ENCODE data around the gene ABCC11.

Gene ABCC11

DNA sequence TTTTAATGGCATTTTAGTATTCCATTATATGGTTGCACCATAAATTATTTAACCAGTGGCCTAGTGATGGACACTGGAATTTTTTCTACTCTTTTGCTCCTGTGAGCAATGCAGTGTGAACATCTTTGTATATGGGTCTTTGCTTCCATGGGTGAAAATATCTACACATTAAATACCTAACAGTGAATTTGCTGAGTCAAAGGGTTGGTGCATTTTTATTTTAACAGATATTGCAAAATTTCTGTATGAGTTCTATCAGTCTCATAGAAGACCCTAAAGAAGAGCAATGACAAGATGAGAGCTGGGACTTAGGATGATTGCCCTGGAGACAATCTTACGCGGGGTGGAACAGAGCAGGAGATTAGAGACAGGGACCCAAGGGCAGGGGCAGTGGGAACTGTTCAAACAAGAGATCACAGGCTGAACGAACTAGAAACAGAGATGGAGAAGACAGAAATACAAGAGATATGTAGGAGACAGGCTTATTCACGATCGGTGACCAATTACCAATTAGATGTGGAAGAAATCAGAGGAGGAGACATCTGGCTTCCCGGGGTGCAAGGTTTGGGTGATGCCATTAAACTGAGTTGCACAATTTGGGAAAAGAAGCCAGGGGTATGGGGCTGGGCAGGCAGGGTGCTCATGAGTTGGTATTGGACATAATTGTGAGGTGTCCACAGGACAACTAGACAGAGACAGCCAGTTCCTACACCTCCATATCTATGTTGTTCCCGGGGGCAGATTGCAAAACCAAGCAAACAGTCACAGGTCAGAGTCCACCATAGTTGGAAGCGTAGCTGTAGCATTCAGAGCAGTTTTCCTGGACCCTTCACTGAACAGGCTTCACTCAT is 43.1 kb downstream of the ABCC11 start:
- no peak overlapping the region for H3K4me3 ChIP-seq (ENCODE audit: low read length in 2 of 2)
- H3K27ac ChIP-seq (ENCODE audit: low read length), result no peak overlapping the region

DNA sequence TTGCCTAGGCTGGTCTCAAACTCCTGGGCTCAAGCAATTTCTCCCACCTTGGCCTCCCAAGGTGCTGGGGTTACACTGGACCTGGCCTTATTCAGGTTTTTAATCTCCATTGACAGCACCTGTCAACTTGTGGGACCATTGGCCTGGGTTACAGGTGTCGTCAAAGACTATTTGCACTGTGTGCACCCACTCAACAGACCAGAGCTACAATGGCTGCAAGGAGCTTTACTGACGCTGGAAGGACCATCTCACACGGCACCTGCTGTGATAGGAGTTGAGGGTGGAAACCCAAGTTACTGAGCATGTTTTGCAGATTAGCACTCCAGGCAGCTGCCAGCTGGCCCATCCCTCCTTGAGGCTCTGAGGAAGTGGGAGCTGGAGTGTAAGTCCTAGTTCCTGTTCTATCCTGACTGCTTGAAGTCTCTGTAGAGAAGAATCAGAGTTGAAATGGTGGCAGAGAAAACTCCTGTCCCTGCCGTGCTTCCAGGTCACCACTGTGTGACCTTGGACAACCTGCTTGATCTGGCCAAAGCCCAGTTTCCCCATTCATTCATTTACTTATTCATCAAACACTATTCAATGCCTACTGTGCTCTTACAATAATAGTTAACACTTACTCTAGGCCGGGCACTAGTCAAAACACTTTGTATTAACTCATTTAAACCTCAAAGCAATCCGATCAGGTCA is 45.7 kb downstream of the ABCC11 start:
- no peak overlapping the region for H3K4me3 ChIP-seq (ENCODE audit: low read length in 2 of 2)
- H3K27me3 ChIP-seq (ENCODE audit: control insufficient read depth in 1 of 2, insufficient read depth in 2 of 2, low read length in 2 of 2), result peaks cover 0 to 2% of the 10 kb centered on the region in 2 donors
- no peaks in the 10 kb centered on the region for H3K9me3 ChIP-seq (ENCODE audit: control insufficient read depth in 2 of 2, low read length in 2 of 2)
- H3K9ac ChIP-seq (ENCODE audit: low read length in 2 of 2), result no peak overlapping the region
- H3K36me3 ChIP-seq (ENCODE audit: control insufficient read depth in 2 of 2, insufficient read depth in 2 of 2, low read length in 2 of 2), result no peaks in the 10 kb centered on the region
- no peak overlapping the region for H3K27ac ChIP-seq (ENCODE audit: low read length)
- H3K4me1 ChIP-seq (ENCODE audit: control insufficient read depth, insufficient read depth, low read length), result no peaks in the 10 kb centered on the region

More for the DNA sequence above, 43.1 kb downstream of the ABCC11 start:
- Histone ChIP-seq H3K9me3 (ENCODE audit: control insufficient read depth in 2 of 2, low read length in 2 of 2) (no peaks in the 10 kb centered on the region), H3K4me1 (ENCODE audit: control insufficient read depth, insufficient read depth, low read length) (no peaks in the 10 kb centered on the region), H3K27me3 (ENCODE audit: control insufficient read depth in 1 of 2, insufficient read depth in 2 of 2, low read length in 2 of 2) (peaks cover 2 to 5% of the 10 kb centered on the region in 2 donors), H3K9ac (ENCODE audit: low read length in 2 of 2) (no peak overlapping the region), H3K36me3 (ENCODE audit: control insufficient read depth in 2 of 2, insufficient read depth in 2 of 2, low read length in 2 of 2) (no peaks in the 10 kb centered on the region)

- no peak overlapping the region for H3K27ac ChIP-seq (ENCODE audit: low read length)
- H3K4me1 ChIP-seq (ENCODE audit: control insufficient read depth, insufficient read depth, low read length), result no peaks in the 10 kb centered on the region
- H3K4me3 ChIP-seq (ENCODE audit: low read length in 2 of 2), result no peak overlapping the region
- no peaks in the 10 kb centered on the region for H3K9me3 ChIP-seq (ENCODE audit: control insufficient read depth in 2 of 2, low read length in 2 of 2)
- no peaks in the 10 kb centered on the region for H3K27me3 ChIP-seq (ENCODE audit: control insufficient read depth in 1 of 2, insufficient read depth in 2 of 2, low read length in 2 of 2)
- H3K9ac ChIP-seq (ENCODE audit: low read length in 2 of 2), result no peak overlapping the region
- H3K36me3 ChIP-seq (ENCODE audit: control insufficient read depth in 2 of 2, insufficient read depth in 2 of 2, low read length in 2 of 2), result no peaks in the 10 kb centered on the region
Measured at GRCh38 chr16:48197294-48197693, 50.0 kb downstream of the ABCC11 start.

DNA sequence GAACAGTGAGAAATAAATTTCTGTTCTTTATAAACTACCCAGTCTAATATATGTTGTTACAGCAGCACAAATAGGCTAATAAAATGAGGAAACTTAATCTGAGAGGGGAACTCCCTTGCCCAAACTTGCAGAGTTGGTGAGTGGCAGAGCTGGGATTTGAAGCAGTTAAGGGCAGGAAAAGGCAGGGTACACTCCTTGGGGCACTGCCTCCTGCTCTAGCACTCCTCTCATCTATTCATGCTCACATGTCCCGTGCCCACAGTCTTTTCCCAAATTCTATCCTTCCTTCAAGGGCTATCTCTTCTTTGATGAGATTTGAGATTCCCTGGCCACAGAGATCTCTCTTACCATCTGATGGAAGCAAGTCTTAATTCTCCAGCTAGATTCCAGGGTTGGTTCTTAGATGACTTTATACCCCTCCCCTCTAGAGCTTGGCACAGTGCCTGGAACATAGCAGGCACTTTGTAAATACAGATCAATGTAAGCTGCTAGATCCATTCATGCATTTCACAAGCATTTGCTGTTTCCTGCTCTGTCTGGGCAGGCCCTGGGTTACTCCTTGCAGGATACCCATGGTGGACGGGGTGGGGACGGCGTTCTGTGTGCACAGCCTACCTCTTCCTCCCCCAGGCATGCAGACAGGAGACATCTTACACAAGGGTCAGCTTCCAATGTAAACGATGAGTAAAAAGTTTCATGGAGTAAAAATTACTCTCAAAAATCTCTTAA is 52.3 kb downstream of the ABCC11 start:
- Histone ChIP-seq H3K27ac (ENCODE audit: low read length) (no peak overlapping the region), H3K36me3 (ENCODE audit: control insufficient read depth in 2 of 2, insufficient read depth in 2 of 2, low read length in 2 of 2) (no peaks in the 10 kb centered on the region), H3K27me3 (ENCODE audit: control insufficient read depth in 1 of 2, insufficient read depth in 2 of 2, low read length in 2 of 2) (no peaks in the 10 kb centered on the region), H3K9ac (ENCODE audit: low read length in 2 of 2) (no peak overlapping the region), H3K4me3 (ENCODE audit: low read length in 2 of 2) (no peak overlapping the region), H3K9me3 (ENCODE audit: control insufficient read depth in 2 of 2, low read length in 2 of 2) (no peaks in the 10 kb centered on the region), H3K4me1 (ENCODE audit: control insufficient read depth, insufficient read depth, low read length) (no peaks in the 10 kb centered on the region)

- H3K27me3 ChIP-seq (ENCODE audit: control insufficient read depth in 1 of 2, insufficient read depth in 2 of 2, low read length in 2 of 2), result no peaks in the 10 kb centered on the region
- no peak overlapping the region for H3K4me3 ChIP-seq (ENCODE audit: low read length in 2 of 2)
- no peaks in the 10 kb centered on the region for H3K4me1 ChIP-seq (ENCODE audit: control insufficient read depth, insufficient read depth, low read length)
- no peak overlapping the region for H3K27ac ChIP-seq (ENCODE audit: low read length)
- H3K36me3 ChIP-seq (ENCODE audit: control insufficient read depth in 2 of 2, insufficient read depth in 2 of 2, low read length in 2 of 2), result no peaks in the 10 kb centered on the region
- no peaks in the 10 kb centered on the region for H3K9me3 ChIP-seq (ENCODE audit: control insufficient read depth in 2 of 2, low read length in 2 of 2)
- H3K9ac ChIP-seq (ENCODE audit: low read length in 2 of 2), result no peak overlapping the region
Measured at GRCh38 chr16:48193846-48194245, 53.5 kb downstream of the ABCC11 start.

- no peak overlapping the region for H3K27ac ChIP-seq (ENCODE audit: low read length)
- H3K4me1 ChIP-seq (ENCODE audit: control insufficient read depth, insufficient read depth, low read length), result no peaks in the 10 kb centered on the region
- H3K9ac ChIP-seq (ENCODE audit: low read length in 2 of 2), result no peak overlapping the region
- no peaks in the 10 kb centered on the region for H3K36me3 ChIP-seq (ENCODE audit: control insufficient read depth in 2 of 2, insufficient read depth in 2 of 2, low read length in 2 of 2)
- H3K9me3 ChIP-seq (ENCODE audit: control insufficient read depth in 2 of 2, low read length in 2 of 2), result no peaks in the 10 kb centered on the region
- no peak overlapping the region for H3K4me3 ChIP-seq (ENCODE audit: low read length in 2 of 2)
- peaks cover 0 to 2% of the 10 kb centered on the region in 2 donors for H3K27me3 ChIP-seq (ENCODE audit: control insufficient read depth in 1 of 2, insufficient read depth in 2 of 2, low read length in 2 of 2)
Measured at GRCh38 chr16:48188449-48189102, 58.8 kb downstream of the ABCC11 start.

- Histone ChIP-seq H3K27me3 (ENCODE audit: control insufficient read depth in 1 of 2, insufficient read depth in 2 of 2, low read length in 2 of 2) (peaks cover 0 to 2% of the 10 kb centered on the region in 2 donors), H3K9me3 (ENCODE audit: control insufficient read depth in 2 of 2, low read length in 2 of 2) (no peaks in the 10 kb centered on the region), H3K9ac (ENCODE audit: low read length in 2 of 2) (no peak overlapping the region), H3K36me3 (ENCODE audit: control insufficient read depth in 2 of 2, insufficient read depth in 2 of 2, low read length in 2 of 2) (no peaks in the 10 kb centered on the region), H3K4me3 (ENCODE audit: low read length in 2 of 2) (no peak overlapping the region), H3K4me1 (ENCODE audit: control insufficient read depth, insufficient read depth, low read length) (no peaks in the 10 kb centered on the region), H3K27ac (ENCODE audit: low read length) (no peak overlapping the region)
Measured at GRCh38 chr16:48187779-48188178, 59.6 kb downstream of the ABCC11 start.

GRCh38 chr16:48184681-48185080 is 62.7 kb downstream of the ABCC11 start:
- Histone ChIP-seq H3K9me3 (ENCODE audit: control insufficient read depth in 2 of 2, low read length in 2 of 2) (no peaks in the 10 kb centered on the region), H3K27ac (ENCODE audit: low read length) (no peak overlapping the region), H3K4me1 (ENCODE audit: control insufficient read depth, insufficient read depth, low read length) (no peaks in the 10 kb centered on the region), H3K36me3 (ENCODE audit: control insufficient read depth in 2 of 2, insufficient read depth in 2 of 2, low read length in 2 of 2) (no peaks in the 10 kb centered on the region), H3K4me3 (ENCODE audit: low read length in 2 of 2) (no peak overlapping the region), H3K27me3 (ENCODE audit: control insufficient read depth in 1 of 2, insufficient read depth in 2 of 2, low read length in 2 of 2) (peaks cover 0 to 2% of the 10 kb centered on the region in 2 donors), H3K9ac (ENCODE audit: low read length in 2 of 2) (no peak overlapping the region)

DNA sequence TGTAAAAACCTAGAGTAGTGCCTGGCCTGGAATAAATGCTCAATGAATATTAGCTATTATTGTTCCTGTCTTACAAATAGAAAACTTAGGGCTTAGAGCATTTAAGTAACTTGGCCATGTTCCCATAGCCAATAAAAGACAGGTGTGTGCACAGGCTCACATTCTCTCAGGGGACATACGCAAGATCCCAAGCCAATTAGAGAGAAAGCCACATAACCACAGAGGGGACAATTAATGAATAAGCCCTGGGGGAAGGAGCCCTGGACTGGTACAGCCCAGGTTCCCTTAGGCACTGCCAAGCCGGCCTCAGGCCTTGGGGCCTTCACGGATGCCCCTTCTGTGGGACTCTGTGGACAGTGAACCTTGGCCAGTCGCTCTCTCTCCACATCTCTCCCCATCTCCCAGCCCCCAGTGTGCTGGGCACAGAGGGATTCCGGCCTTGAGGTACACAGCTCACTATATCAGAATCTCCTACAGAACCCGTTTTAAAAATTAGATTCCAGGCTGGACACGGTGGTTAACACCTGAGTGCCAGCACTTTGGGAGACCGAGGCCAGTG is 64.3 kb downstream of the ABCC11 start:
- Histone ChIP-seq H3K4me1 (ENCODE audit: control insufficient read depth, insufficient read depth, low read length) (no peaks in the 10 kb centered on the region), H3K9me3 (ENCODE audit: control insufficient read depth in 2 of 2, low read length in 2 of 2) (no peaks in the 10 kb centered on the region), H3K36me3 (ENCODE audit: control insufficient read depth in 2 of 2, insufficient read depth in 2 of 2, low read length in 2 of 2) (no peaks in the 10 kb centered on the region), H3K4me3 (ENCODE audit: low read length in 2 of 2) (no peak overlapping the region), H3K27ac (ENCODE audit: low read length) (no peak overlapping the region), H3K27me3 (ENCODE audit: control insufficient read depth in 1 of 2, insufficient read depth in 2 of 2, low read length in 2 of 2) (peaks cover 0 to 6% of the 10 kb centered on the region in 2 donors), H3K9ac (ENCODE audit: low read length in 2 of 2) (no peak overlapping the region)

Data from stomach smooth muscle (tissue), 2 donors.